NCI-H1436 treated with DMSO at 0.1 percent for 48 hours (cell line): ENCODE data around the gene WASHC4.
A peak's percentile ranks its signal among the peaks of the same experiment; 100 is the strongest.

Source experiments
- DNase-seq: peaks from one replicate; lab custom pipeline; 2025; lab: John Stamatoyannopoulos, UW

The WASHC4 gene, protein sequence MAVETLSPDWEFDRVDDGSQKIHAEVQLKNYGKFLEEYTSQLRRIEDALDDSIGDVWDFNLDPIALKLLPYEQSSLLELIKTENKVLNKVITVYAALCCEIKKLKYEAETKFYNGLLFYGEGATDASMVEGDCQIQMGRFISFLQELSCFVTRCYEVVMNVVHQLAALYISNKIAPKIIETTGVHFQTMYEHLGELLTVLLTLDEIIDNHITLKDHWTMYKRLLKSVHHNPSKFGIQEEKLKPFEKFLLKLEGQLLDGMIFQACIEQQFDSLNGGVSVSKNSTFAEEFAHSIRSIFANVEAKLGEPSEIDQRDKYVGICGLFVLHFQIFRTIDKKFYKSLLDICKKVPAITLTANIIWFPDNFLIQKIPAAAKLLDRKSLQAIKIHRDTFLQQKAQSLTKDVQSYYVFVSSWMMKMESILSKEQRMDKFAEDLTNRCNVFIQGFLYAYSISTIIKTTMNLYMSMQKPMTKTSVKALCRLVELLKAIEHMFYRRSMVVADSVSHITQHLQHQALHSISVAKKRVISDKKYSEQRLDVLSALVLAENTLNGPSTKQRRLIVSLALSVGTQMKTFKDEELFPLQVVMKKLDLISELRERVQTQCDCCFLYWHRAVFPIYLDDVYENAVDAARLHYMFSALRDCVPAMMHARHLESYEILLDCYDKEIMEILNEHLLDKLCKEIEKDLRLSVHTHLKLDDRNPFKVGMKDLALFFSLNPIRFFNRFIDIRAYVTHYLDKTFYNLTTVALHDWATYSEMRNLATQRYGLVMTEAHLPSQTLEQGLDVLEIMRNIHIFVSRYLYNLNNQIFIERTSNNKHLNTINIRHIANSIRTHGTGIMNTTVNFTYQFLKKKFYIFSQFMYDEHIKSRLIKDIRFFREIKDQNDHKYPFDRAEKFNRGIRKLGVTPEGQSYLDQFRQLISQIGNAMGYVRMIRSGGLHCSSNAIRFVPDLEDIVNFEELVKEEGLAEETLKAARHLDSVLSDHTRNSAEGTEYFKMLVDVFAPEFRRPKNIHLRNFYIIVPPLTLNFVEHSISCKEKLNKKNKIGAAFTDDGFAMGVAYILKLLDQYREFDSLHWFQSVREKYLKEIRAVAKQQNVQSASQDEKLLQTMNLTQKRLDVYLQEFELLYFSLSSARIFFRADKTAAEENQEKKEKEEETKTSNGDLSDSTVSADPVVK

DNA sequence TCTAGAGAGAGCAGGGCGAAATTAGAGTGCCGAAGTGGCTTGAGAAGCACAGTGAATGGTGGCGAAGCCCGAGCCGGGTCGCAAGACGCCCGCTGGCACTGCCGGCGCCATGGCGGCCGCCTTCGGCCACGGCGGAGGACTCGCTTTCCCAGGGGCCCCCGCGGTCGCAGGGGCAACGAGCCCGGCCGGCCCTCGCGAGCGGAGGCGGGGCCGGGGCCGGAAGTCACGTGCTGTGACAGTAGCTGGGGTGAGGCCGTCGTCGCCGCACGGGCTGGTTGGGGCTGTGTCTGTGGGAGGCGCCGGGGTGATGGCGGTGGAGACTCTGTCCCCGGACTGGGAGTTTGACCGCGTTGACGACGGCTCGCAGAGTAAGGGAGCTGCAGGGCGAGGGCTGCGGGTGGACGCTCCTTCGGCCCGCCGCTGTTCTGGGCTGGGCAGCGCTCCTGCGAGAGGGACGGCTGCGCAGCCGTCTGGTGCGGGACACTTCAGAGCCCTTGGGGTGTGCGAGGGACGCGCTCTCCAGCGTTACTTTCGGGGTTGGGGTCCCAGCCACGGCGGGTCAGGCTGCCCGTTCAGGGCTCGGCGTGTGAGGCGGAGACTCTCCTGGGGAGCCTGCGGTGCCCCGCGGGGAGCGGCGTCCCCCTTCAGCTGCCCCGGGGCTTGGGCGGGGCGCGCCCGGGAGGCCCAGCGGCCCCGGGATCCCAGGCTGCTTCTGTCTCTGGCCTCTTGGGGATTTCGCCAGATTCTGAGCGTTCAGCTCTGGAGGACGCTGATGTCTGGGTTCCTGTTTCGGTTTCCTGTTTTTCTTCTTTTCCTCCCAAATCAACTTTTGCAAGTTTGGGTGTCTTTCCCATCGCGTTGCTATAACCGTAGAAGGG lies at the start of gene WASHC4:
Gene WASHC4, plus strand, starts transcription at position 238 of the 878 bp plus-strand sequence. Its CDS starts 70 bp downstream, at position 308.
- DNase-seq: peak; percentile 12

DNA sequence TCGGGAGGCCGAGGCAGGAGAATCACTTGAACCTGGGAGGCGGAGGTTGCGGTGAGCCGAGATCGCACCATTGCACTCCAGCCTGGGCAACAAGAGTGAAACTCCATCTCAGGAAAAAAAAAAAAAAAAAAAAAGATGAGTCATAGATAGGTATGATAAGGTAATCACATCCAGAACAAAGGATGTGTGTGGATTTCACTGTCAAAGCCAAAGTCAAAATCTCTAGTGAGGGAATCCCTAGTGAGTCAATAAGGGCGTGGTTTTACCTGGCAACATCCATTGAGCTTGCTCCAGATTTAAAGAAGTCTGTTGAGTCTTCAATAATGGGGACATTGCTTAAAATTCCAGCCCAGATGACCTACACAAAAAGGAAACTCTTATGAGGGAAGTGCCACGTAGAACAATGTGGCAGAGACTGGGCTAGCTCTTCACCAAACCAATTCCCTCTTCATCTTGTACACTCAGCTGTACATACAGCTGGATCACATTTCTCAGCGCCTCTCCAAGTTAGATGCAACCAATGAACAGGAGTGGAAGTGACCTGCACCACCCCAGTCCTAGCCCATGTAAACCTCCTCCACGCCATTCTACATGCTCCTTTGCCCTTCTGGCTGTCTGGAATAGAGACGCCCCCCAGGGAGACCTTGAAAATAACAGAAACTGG lies 46.7 kb upstream of the WASHC4 start:
- no peak for DNase-seq

DNA sequence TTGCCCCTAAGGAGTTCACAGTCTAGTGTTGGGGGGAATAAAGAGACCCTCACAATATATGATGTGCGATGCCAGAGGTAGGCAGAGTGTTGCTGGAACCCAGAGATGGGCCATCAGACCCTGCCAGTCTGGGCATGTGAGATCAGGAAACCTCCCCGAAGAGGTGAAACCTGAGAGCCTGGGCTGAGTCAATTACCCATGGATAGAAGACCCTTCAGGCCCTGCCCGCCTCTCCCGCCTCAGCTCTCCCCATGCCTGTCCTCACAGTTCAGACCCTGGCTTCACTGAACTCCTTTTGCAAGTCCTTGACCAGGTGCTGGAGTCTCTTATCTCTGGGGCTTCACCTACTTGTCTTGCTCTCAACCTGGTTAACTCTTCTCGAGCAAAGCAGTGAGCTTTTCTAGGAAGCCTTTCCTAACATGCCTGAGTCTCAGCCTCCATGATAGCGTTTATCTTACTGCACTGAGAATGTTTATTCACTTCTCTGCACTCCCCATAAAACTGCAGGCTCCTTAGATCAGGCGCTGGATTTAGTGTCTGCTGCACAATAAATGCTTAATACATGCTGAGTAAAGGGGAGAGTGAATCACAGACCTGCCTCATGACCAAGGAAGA lies 42.9 kb upstream of the WASHC4 start:
- no peak for DNase-seq

DNA sequence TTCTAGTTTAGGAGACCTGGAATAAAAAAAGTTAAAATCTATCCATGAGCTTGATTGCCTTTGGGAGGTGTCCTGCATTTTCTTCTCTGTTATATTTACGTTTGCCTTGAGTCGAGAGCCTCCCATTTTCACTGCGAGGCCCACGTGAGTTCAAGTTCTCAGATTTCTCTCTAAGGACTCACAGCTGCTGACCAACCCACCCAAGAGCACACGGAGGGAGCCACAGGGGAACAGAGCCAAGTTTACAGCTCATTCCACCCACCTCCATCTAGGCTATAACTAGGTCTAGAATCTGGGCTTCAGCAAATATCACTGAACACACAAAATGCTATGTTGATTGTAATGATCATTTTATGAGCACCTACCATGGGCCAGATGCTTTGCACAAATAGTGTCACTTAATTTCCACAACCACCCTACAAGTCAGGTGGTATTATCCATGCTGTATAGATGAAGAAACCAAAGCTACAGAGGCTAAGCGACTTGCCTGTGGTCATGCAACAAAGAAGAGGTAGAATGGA lies 40.0 kb upstream of the WASHC4 start:
- no peak for DNase-seq

DNA sequence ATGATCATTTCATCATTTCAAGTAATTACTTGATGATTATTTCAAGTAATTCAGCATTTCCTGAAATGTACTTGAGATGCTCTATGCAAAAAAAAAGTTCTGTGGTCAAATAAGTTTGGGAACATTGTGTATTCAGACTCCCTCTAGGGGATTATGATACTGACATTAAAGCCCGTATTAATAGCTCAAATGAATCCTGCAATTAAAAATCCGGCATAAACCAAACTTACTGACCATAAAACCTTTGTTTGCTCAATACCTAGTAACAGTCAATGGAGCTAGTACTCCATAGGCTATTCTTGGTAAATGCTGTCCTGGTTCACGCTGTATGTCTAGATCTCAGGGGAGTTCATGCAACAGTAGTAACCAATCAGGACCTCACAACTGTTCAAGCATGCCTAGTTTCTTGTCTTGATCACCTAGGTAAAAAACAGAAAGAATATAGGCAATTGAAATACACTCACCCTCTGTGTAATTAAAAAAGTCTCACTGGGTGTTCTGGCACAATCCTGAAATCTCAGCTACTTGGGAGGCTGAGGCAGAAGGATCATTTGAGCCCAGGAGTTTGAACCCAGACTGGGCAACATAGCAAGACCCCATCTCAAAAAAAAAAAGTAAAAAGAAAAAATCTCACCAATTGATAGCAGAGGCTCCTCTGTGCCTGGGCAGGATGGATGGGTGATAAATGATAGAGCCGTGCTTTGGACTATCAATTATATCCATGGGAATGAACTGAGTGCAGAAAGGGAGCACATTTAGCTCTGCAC lies 37.4 kb upstream of the WASHC4 start:
- DNase-seq: no peak

DNA sequence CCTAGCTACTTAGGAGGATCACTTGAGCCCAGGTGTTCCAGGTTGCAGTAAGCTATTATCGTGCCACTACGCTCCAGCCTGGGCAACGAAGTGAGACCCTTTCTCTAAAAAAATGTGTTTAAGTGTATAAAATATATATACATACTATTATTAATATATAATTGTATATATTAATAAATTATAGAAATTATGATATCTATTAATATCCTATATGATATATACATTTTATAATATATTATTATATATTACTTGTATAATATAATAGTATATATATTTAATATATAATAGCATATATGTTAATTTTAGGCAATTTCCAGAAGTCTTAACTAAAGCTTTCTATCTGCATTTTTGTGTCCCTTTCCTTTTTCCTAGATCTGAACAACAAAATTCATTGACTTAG lies 35.5 kb upstream of the WASHC4 start:
- no peak for DNase-seq

DNA sequence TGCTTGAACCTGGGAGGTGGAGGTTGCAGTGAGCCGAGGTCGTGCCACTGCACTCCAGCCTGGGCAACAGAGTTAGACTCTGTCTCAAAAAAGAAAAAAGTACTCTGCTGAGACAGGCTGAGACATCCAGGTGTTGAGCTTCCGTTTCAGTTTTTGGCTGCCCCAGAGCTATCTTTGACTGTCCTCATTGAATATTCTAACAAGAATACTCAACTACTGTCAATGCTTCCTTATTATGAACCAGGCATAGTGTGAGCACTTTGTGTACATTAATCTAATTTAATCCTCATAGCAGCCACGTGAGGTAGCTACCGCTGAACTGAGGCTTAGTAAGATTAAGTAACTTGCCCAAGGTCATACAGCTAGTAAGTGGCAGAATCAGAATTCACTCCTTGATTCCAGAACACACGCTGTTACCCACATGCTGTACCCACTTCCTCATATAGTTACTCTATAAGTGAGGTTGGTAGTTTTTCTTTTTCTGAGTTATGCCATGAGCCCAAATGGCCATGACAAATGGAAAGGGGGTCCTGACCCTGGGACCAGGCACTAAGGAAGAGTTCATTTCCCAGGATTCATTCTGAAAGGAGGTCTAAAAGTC lies 34.5 kb upstream of the WASHC4 start:
- no peak for DNase-seq

DNA sequence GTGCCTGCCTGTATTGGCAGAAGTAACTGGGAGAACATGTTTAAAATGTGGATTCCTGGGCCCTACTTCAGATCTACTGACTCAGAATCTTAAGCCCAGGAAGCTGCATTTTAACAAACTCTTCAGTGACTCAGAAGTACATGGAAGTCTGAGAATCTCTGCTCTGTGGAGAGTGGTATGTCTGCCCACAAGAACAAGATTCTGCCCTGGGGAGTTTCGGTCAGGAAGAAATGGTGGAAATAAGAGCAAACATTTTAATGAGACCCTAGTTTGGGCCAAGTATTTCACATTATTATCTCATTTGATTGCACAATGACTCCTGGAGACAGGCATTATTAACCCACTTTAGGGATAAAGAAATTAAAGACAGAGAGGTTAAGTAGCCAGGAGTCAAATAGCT lies 31.4 kb upstream of the WASHC4 start:
- DNase-seq: no peak

DNA sequence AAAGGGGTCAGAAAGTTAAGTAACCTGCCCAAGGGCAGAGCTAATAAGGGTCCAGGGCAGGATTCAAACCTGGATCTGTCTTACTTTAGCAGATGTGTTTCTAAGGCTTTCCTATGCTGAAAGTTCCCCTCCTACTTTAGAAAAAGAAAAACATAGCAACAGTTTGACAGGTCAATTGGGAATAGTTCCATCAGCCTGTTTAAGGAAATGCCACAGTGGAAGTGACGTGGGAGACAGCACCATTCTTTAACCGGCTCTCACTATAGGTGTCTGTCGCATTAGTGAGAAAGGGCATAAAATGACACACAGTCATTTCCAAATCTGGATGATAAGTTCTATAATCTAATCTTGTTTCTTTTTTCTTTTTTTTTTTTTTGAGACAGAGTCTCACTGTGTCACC lies 30.6 kb upstream of the WASHC4 start:
- no peak for DNase-seq

DNA sequence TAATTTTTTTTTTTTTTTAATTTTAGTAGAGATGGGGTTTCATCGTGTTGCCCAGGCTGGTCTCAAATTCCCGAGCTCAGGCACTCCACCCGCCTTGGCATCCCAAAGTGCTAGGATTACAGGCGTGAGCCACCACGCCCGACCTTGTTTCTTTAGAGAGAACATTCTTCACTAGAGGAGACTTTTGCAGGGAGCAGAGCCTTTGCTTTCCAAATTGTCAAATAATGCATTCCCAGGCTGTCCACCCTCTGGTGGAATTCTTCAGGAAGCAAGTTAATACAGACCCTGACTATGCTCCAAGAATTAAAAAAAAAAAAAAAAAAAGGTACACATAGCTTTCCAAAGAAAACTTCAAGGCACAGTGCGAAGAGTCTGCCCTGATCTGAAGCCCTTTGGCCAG lies 30.1 kb upstream of the WASHC4 start:
- DNase-seq: no peak

DNA sequence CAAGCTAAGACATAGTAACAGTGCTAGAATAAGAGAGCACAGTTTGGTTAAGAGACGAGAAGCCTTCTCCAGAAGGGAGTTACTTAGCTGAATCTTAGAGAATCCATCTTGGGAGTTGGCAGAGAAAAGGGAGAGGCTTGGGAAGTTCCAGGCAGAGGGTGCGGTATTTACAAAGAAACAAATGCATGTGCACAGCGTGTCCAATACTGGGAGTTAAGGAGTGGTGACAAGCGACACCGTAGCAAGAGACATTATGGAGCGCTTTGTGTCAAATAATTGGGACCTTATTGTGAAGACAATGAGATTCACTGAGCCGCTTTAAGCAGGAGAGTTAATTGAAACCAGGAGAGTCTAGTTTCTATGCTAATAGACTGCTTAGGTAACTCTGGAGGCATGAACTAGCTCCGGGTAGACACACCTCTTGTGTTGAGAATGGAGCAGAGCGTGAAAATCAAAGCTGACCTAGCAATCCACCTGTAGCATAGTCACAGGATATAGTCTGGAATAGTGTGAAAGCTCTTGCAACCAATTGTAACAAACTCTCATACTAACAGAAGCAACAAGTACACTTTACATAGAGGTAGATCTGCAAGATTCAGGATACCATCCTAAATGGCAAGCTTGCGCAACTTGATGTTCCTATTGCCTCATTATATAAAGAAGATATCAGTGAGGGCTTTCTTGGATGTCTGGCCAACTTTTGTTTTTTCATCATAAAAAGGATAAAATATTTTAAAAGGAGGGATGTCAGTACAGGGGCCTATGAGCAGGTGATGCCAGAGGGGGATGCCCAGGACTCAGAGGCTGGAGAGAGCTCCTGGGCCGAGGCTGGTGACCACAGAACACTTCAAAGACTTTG lies 28.6 kb upstream of the WASHC4 start:
- no peak for DNase-seq

DNA sequence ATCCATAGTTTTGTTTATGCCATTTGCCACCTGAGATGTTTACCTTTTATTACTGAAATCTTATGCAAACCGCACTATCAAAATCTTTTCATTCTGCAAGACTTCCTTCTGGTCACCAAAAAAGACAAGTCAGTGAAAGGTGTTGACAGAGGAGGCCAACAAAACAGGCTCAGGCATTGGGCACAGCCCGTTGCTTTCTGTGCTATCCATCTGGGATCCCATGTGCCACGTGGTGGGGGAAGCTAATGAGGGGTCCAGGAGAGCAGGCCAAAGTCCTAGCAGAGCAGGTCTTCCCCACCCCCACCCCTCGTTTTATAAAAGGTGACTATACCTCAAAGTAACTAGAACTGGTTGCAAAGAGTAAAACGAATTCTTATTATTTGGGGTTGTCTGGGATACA lies 24.5 kb upstream of the WASHC4 start:
- no peak for DNase-seq

DNA sequence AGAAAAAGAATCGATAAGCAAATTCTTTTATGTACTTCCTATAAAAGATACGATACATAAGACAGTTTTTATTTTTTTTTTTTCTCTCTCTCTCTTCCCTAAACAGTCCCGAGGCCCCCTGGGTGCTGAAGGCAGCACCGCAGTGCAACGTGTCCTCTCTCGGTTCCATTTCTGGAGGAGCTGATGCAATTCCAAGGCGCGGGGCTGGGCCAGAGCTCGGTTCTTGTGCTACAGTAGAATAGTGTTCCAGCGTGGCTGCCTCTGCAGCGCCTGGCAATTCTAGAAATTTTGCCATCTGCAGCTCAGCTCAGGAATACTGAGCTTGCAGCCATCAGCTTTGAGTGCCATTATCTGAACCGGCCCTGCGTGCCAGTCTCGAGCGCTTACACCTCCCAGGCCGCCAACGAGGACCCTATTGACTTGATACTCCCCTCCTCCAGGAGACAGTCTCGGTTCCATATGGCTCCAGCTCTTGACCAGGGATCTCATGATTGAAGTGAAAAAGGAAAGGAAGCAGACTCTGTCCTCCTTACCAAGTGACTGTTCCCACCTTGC lies 23.9 kb upstream of the WASHC4 start:
- DNase-seq: no peak

DNA sequence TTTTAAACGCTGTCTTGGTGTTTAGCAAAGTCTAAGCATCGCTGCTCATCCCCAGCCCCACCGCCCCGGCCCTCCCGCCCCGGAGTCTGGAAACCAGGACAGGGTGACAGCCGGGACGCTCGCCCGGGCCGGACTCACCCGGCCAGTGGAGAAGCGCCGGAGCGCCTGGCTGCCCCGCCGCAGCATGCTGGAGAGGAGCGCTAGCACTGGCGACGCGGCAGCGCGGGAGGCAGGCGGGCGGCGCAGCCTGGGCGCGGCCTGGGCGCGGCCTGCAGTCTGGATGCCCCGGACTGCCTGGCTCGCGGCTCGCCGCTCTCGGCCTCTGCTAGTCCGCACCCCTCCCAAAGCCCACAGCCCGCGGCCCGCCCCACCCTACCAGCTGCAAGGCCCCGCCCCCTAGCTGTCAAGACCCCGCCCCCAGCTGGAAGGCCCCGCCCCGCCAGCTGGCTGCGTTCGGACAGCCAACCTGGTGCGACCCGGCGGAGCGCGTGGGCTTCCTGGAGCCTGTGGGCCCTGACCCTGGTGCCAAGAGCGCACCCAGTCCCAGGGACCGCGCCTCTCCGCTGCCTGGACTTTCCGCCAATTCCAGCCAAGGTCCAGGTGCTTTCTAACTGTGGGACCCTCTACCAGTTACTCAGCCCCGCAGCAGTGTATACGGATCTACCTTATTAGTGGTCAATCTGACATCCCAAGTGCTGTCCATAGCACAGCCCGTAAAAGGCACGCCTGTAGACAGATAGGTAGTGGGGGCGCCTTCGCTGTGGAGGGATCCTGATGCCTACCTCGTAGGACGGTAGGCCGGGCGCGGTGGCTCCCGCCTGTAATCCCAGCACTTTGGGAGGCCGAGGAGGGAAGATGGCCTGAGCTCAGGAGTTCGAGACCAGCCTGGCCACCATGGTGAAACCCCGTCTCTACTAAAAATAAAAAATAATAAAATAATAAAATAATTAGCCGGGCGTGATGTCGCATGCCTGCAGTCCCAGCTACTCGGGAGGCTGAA lies 23.0 kb upstream of the WASHC4 start, which contains the start of gene ALDH1L2:
Gene ALDH1L2, minus strand, starts transcription at position 208 of the 1,000 bp plus-strand sequence. Its CDS starts 22 bp downstream, at position 186.
- DNase-seq: no peak

DNA sequence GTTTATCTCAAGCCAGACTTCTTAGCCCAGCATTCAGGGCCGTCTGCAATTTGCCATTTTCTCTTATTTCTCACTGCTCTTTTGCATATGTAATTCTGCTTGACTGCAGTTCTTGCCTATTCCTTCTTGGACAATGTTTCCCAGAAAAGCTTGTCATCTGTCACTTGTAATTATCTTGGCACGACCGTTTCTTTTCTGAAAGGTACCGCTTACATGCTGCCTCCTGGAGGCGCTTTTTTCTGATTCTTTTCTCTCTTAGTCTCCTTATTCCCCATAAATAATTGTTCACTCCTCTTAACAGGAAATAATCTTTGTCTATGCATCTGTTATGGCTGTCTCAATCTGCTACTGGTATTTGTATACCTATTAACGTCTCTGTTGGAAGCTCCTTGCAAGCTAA lies 22.0 kb upstream of the WASHC4 start:
- DNase-seq: no peak

DNA sequence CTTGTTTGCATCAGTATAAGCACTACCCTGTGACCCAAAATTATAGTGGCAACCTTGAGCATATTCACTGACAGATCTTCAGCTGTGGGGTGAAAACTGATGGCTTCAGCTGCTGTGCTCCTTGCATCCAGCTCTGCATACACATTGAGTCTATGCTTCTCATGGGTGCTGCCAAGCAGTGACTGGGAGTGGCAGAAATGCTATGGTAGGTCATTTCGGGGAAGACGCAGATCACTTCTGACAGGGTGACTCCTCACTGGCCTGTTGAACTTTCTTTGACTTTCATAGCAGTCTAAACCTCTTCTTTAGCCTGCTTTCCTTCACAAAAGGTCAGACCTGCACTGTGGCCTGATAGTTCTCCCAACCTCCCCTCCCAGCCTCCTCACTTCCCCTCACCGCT lies 17.7 kb upstream of the WASHC4 start:
- DNase-seq: no peak
